Measurements from ENCODE around the gene NAV2.
"Not testable (repeated sequence)": the region's sequence is repeated elsewhere in the genome, so short reads cannot be mapped to it uniquely, and the experiment has no call there.

NAV2 gene

DNA sequence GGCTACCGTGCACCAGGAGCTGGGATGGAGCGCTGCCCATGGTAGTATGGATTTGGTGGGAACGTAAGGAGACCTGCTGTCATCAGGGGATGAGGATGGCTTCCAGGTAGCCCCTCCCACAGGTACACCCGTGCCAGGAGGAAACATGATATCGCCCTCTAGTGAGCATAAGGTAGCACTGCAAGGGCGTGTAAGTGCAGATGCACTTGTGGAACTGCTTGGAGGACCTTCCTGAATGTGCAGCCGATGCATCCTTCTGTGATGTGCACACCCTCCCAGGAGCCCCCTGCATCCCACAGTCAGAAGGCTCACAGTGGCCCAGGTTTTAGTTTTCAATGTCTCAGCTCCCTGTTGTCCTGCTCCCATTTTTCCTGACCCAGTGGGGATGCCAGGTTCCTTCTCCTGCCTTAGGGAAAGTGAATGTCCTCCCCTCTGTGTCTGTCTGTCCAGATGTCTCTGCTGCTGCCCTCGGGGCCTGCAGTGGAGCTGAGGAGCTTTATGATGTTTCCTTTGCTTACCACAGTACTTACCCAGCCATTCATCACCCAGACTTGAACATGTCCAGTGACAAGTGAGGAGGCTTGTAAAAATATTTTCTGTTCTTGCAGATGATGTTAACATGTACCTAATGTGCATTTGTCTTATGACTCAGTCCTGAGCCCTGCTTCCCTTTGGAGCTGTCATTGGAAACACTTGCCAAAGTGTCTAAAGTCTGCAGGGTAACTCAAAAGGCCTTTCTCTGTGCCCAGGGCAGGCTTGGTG is 398.5 kb downstream of the NAV2 start:
- DNase-seq = peak; percentile 28

DNA sequence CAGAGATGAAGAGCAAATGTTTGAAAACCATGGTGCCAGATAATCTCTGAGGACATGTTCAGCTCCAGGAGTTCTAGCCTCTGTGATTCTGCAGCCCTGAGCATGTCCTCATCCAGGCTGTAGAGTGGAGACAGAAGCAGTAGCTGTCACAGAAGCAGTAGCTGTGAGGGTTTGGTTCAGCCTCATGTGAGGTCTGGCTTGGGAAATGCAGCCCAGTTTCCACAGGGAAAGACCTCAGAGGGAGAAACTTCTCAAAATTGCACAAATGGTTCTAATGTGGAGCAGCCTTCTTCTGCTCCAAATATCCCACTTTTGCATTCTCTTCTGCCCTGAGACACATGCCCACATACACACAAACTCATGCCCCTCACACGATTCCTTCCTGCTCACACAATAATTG is 399.2 kb downstream of the NAV2 start:
- DNase-seq = no peak

DNA sequence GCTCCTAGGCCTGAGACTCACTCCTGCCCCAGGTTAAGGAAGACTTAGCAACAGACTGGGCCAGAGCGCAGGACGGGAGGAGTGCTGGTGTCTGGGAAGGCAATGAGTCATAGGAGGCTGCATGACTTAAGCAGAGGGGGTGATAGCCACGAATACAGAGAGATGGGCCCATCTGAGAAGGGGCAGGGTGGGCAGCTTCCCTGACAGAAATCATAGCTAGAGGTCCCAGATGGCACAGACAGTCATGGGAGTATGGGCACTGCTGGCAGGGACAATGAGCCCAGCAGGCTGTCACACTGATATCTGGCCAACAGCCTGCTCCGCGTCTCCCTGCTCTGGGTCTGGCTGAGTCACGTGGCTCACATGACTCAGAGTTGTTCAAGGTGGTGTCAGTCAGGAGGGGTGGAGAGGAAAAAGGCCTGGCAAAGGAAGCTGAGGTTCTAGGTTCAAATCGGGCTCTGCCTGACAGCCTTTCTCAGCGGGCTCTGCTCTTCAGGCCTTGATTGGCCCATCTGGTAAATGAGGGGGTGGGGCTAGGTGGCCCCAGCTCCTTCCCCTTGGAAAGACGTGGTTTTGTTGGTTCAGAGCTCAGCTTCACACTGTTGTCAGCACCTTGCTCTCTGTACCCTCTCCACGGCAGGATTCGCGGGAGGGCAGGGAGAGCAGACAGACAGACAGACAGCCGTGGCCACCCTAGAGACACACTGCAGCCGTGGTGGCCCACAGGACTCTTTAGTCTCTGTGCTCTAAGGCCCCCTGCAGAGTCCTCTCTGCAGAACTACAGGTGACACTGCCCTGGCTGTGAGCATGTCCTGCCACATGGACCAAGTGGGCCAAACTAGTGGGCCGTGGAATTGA is 399.9 kb downstream of the NAV2 start:
- peak; percentile 4 to 19 for DNase-seq

GRCh38 chr11:20113149-20113438 is 400.5 kb downstream of the NAV2 start:
- peak in 1 of 2 experiments; percentile 5 for DNase-seq

DNA sequence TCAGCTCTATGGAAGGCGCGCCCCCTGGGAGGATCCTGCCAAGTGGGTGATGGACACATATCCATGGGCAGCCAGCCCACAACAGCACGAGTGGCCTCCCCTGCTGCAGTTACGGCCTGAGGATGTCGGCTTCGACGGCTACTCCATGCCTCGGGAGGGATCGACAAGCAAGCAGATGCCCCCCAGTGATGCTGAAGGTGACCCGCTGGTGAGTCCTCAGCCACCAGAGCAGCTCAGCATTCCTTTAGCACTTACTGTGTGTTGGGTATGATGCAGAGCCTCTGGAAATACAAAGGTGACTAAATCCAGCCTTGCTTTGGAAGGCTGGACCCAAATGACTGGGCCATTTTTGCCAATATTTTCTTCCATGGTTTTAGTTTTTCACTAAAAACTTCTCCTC is 402.0 kb downstream of the NAV2 start:
- DNase-seq = no peak

DNA sequence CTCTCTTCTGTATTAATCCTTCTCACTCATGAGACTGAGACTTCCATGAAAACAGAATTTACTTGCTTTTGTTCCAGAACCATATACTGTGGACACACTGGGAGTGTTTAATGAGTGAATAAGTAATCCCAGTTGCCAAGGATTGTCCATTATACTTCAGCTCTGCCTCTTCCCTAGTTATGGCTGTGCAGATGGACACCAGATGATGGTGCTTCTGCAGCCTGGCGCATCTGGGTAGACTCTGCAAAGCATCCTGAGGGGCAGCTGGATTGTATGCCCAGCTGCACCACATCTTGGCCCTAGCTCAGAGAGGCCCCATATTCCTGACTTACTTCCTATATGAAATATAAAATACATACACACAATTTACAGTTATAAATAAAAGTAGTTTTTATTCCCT is 404.2 kb downstream of the NAV2 start:
- DNase-seq = no peak

- no peak for DNase-seq
Measured at GRCh38 chr11:20117291-20117690, 404.7 kb downstream of the NAV2 start.

DNA sequence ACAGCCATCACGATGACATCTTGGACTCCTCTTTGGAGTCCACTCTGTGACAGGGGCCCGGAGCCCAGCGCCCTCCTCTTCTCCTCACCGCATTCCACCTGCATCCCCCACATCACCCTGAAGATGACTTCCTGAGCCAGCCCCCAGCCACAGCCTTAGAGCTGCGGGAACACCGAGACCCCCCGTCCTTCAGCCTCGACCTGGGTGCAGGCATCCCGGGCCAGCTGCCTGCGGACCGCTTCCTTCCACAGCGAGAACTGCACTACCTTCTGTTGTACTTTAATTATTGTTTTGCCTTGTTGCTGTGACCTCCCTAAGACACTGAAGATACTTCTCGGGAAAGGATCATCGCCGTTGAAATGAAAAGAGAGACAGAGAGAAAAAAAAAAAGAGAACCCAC is 405.6 kb downstream of the NAV2 start:
- DNase-seq = no peak

GRCh38 chr11:20119315-20119714 is 406.7 kb downstream of the NAV2 start:
- DNase-seq = no peak

DNA sequence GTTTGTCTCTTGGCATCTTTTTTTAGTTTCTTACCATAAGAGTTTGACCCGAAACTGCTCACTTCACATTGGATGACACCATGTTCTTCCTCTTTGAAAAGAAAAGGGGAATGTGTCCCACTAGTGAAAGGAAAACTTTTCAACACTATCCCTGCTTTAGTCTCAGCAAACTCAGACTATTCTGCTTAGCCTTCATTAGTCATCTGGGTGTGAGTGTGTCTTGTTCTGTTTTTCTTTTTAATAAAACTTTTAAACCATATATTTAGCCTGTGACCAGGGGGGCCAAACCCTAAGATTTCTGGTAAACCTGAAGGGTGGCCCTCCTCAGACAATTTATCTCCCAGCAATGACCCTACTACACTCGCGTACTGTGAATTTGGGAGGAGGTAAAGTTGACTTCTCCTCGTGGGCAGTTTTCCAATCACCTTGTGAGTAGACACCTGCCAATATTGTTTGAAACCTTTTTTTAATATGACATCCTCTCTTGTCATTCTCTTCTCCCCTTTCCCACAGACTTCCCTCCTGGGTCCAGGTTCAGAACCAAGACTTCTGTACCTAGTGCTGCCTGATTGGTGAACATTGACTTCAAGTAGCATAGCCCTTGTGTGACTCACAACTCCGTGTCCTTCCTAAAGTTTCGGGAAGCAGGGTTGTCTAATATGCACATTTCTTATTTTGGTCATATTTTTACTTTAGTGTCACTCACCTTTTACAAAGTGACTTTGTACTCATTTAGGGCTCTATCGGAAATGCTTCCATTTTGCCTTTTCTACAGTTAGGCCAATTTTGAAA is 407.7 kb downstream of the NAV2 start:
- no peak for DNase-seq

- no peak for DNase-seq
Measured at GRCh38 chr11:20122131-20122530, 409.5 kb downstream of the NAV2 start.

DNA sequence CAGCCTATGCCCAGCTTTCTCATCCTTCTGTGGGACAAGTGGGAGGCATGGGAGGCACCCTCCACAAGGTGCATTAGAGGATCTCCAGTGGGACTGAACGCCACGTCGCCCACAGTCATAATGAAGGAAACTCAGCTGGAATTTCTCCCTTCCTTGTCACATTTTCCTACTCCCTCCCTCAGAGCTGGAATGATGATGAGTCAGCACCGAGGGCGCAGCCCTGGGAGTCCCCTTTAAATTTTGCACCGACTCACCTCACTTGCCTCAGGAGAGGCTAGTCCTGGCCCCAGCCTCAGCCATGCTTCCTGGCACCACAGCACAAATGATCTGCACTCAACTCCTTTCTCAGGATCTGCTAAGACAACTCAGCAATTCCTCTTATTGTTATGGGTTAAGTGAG is 413.3 kb downstream of the NAV2 start:
- DNase-seq = no peak

GRCh38 chr11:20126724-20127123 is 414.1 kb downstream of the NAV2 start:
- DNase-seq = no peak

- DNase-seq = peak in 1 of 2 experiments; percentile 16
Measured at GRCh38 chr11:20127671-20128527, 415.3 kb downstream of the NAV2 start.

GRCh38 chr11:20128528-20128825 is 415.8 kb downstream of the NAV2 start:
- DNase-seq = not testable (repeated sequence)

DNA sequence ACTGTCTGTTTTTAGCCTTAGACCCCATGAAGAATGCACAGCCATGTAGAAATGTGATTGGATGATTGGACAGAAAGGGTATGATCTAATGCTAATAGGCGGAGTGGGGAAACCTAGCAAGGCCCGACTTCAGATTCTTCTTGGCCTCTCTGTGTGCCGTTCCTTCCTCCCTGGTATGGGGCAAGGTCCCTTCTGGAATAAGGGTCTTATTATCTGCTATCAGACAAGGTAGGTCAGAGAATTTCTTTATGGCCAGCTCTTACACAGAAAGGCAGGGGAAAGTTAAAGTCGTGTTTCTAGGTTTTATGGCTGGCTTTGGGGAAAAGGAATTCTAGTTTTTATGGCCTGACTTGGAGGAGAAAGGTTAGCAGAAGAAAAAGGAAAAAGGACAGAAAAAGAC is 417.0 kb downstream of the NAV2 start:
- no peak for DNase-seq

DNA sequence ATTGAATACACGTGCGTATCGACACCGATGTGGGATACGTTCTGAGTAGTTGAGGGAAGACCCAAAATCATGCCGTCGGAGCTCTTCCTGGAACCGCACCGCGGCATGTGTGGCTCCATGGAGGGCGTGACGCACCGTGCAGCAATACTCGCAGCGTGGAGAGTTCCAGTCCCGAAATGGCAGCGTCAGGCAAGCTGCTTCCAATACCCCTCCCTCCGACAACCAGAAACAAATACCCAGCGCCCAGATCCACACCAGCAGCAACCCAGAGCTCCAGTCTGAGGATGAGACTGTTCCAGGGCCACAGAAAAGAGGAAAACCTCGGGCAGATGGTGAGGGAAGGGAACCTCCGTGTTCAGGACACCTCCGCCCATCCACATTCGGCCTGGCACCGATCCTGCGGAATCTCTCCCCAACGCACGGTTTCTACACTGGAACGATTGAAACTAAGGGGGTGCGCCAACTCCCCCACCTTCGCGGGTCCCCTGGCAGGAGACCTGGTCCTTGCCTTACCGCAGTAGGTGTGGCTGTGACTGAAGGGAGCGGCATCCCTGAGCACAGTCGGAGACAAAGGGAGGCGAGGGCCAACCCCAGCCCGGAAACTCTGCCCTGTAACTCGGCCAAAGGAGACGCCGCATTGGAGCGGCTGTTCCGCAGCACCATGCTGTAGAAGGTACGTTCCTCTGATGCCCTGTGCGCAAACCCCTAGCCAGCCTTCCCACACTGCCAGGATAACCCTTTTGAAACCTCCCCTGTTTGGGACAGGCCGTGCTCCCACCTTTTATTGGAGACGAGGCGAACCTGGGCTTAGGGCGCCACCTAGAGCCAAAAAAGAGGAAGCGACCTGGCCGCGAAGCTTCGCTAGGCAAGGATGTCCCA is 419.4 kb downstream of the NAV2 start:
- DNase-seq = peak; percentile 5 to 33

DNA sequence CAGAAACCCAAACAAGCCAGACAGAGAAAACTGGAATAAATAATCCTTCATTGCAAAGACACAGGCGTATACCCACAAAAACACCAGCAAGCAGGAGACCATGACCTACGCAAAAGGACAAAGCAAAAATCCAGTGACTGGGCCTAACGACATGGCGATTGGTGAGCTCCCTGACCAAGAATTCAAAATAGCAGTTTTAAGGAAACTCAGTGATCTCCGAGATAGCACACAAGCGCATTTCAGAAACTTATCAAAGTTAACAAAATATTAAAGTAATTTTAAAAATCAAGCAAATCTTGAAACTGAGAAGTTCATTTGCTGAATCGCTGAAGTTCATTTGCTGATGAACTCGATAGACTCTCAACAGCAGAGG is 420.0 kb downstream of the NAV2 start:
- no peak for DNase-seq

DNA sequence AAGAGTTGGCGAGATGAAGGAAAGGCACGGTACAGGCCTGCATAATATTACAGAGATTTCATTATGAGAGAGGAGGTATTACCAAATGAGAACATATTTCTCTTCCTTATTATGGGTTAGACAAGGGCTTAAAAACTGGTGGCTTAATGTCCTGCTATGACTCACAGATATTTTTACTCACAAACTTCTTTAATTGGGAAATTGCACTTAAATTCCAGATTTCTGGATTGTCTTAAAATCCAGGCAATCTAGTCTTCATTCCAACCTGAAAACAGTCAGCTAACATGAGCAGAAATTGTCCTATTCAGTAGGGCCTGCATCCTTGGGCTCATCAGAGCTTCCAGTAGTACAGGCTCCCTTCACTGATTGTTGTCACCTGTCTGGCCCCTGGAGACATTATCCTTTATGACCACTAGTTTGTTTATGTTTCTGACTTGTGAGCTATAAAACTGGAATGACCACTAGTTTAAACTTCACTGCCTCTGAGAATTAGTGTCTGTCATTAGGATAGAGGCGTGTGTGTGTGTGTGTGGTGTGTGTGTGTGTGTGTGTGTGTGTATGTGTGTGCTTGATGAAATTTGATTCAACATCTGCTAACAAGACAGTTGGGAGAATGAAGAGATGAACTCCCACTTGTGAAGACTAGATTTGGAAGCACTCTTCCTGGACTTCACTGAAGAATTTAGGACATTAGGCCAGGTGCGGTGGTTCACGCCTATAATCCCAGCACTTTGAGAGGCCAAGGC is 422.5 kb downstream of the NAV2 start:
- DNase-seq = no peak

DNA sequence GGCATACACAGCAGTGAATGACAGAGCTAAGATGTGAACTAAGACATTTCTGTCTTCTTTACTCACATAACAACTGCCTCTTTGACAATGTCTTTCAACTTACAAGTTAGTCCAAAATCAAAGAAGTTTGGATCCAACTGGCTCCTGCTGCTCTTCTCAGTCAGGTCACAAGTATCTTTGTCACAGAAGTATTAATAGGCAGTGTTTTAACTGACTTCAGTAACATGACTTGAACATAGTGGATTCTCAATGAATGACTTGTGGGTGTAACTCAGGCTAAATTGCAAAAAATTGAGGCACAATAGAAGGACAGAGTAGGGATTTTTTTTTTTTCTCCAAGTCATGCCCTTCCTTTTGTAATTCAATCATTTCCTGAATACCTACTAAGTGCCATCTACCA is 425.0 kb downstream of the NAV2 start:
- DNase-seq = no peak

DNA sequence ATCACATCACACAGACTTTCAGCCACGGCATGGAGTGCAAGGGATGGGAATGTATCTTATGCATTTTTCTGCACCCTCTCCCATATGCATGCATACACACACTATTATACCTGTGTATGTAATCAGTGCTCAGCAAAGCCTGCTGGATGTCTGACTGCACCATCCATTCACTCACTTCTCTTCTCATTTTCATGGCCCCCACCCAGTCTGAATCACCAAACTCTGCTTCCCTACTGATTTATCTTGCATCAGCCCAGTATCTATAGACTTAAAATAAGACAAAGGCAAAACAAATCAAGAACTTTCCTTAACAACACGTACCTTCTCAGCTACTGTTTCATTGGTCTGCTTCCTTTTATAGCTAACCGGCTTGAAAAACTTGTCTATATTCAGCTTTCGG is 426.1 kb downstream of the NAV2 start:
- no peak for DNase-seq

All from AML-193 (cell line).